Uterus (tissue), 2 donors: ENCODE results near the gene SPTBN5.

Experiments used
- POLR2A ChIP-seq, 2 donors: fragments of 450-650 bp; IDR thresholded peaks; one replicate each; pipeline ENCODE4 v1.6.1; 2016; ENCODE audit warnings: antibody characterized with exemption in 2 of 2, mild to moderate bottlenecking in 1 of 2, moderate library complexity in 1 of 2
- TF ChIP-seq, protein P1 (sequence below), 4 experiments: fragments of 200-600 bp in 2 of 4; fragments of 450-650 bp in 2 of 4; sonication (generic) in 2 of 4; IDR thresholded peaks; one replicate each; pipeline ENCODE4 v1.5.1; 2016 to 2019; ENCODE audit warnings: antibody characterized with exemption in 4 of 4, mild to moderate bottlenecking in 2 of 4, moderate library complexity in 1 of 4

DNA sequence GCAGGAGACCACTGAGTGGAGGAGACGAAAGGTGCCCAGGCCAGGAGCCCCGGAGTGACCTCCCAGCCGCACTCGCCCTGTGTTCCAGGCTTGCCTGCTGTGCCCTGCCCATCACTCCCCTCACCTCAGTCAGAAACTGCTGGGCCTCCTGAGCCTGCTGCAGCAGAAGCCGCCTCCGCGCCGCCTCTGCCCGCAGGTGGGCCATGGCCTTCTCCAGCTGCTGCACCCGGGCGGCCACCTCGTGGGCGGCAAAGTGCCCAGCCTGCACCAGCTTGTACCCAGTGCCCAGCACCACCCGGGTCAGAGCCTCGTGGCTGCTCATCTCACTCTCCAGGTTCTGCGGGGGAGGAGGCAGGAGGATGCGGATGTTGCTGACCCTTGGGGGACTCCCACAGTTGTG lies 37.6 kb downstream of the SPTBN5 start:
- TF ChIP-seq, protein P1, sequence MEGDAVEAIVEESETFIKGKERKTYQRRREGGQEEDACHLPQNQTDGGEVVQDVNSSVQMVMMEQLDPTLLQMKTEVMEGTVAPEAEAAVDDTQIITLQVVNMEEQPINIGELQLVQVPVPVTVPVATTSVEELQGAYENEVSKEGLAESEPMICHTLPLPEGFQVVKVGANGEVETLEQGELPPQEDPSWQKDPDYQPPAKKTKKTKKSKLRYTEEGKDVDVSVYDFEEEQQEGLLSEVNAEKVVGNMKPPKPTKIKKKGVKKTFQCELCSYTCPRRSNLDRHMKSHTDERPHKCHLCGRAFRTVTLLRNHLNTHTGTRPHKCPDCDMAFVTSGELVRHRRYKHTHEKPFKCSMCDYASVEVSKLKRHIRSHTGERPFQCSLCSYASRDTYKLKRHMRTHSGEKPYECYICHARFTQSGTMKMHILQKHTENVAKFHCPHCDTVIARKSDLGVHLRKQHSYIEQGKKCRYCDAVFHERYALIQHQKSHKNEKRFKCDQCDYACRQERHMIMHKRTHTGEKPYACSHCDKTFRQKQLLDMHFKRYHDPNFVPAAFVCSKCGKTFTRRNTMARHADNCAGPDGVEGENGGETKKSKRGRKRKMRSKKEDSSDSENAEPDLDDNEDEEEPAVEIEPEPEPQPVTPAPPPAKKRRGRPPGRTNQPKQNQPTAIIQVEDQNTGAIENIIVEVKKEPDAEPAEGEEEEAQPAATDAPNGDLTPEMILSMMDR (IDR thresholded peaks at IDR 0.05): no peak
- TF ChIP-seq POLR2A (IDR thresholded peaks at IDR 0.05): no peak
